H1 (cell line): ENCODE results near the gene LFNG. TPM values are rescaled to one million over a fixed set of nuclear protein-coding genes. Genes with fewer than 3 reads are reported as not detected.
A peak's percentile ranks its signal among the peaks of the same experiment; 100 is the strongest.

Source experiments
- ASH2L ChIP-seq: fragments of 200-600, 300-600 bp; sonication (generic); IDR thresholded peaks from one replicate; pipeline ENCODE4 v1.7.1; 2017; ENCODE audit warnings: low read length
- CREB1 ChIP-seq: IDR thresholded peaks from 2 replicates; pipeline ENCODE4 v1.6.1; 2012; ENCODE audit warnings: inconsistent platforms
- HDAC2 ChIP-seq, 2 experiments: fragments of 300-600 bp in 1 of 2; sonication (generic) in 1 of 2; IDR thresholded peaks; 2 replicates each; pipeline ENCODE4 v1.6.1; 2011 to 2012; ENCODE audit warnings: low read depth in 2 of 2, low read length in 2 of 2, mild to moderate bottlenecking in 2 of 2, moderate library complexity in 2 of 2, borderline replicate concordance in 1 of 2, inconsistent platforms in 1 of 2
- KDM1A ChIP-seq: fragments of 200-600, 300-600 bp; sonication (generic); IDR thresholded peaks from 2 replicates; pipeline ENCODE4 v1.7.1; 2016; ENCODE audit warnings: mild to moderate bottlenecking, low read length, borderline replicate concordance
- RBBP5 ChIP-seq: IDR thresholded peaks from 2 replicates; pipeline ENCODE4 v1.7.1; 2012; ENCODE audit warnings: low read depth, mild to moderate bottlenecking, inconsistent platforms, low read length, moderate library complexity, borderline replicate concordance
- SUZ12 ChIP-seq: fragments of 200-600 bp; sonication (generic); IDR thresholded peaks from 2 replicates; pipeline ENCODE4 v1.6.1; 2012; ENCODE audit warnings: mild to moderate bottlenecking, inconsistent platforms, low read length, moderate library complexity, mixed read lengths
- polyA plus RNA-seq, 7 experiments: library from polyadenylated mRNA; depleted of rRNA in 3 of 7; stranded (reverse) in 5 of 7; unstranded in 2 of 7; fragments of >200 nt in 5 of 7; fragments of 200-250 nt in 2 of 7; gene quantifications; 1 replicate in 5 of 7; 2 replicates in 1 of 7; 4 replicates in 1 of 7; pipeline versions ENCODE4 v1.2.1 to v1.2.3, GENCODE V29; 2011 to 2013; ENCODE audit warnings: missing spikeins in 2 of 7, mixed read lengths in 2 of 7
- total RNA-seq: library from RNA; stranded (reverse); fragmentation: NEBNext Ultra II Directional; extraction: Animal tissue kit (Norgen Biotek cat#: 25700); gene quantifications from 2 replicates; pipeline ENCODE4 v1.2.1, GENCODE V29; 2021
- TF ChIP-seq, protein P1 (sequence below): fragments of 300-600 bp; sonication (generic); IDR thresholded peaks from 2 replicates; pipeline ENCODE4 v1.7.1; 2012; ENCODE audit warnings: low read length, moderate library complexity, mild to moderate bottlenecking, inconsistent platforms; ENCODE audit not compliant: insufficient replicate concordance
- TF ChIP-seq, protein P2 (sequence below): IDR thresholded peaks from 2 replicates; pipeline ENCODE4 v1.6.1; 2011; ENCODE audit warnings: low read depth, mild to moderate bottlenecking, low read length; ENCODE audit not compliant: insufficient read depth

LFNG gene
- total and polyA plus RNA-seq, 2 of the 8 experiments (the other 6 are each of a cell fraction or from before 2014, with no cell fraction given), result 31.6 to 35.6 TPM

DNA sequence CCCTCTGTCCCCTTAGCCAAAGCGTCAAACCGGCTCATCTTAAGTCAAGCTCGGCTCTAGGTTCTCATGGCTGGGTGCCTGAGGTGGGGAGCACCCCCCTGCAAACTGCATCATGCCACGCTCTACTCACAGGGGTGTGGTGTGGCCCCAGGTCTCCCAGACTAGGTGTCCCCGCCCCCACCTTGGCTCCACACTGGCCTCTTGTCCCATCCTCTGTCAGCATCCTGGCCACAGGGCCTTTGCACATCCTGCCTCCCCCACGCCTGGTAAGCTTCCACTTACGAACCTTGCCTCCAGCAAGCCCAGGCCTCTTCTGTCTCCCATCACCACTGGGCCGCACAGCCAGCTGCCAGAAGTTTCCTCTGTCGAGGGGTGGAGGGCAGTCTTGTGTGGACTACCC is 23.2 kb upstream of the LFNG start (continued):
- TF ChIP-seq, protein P1, sequence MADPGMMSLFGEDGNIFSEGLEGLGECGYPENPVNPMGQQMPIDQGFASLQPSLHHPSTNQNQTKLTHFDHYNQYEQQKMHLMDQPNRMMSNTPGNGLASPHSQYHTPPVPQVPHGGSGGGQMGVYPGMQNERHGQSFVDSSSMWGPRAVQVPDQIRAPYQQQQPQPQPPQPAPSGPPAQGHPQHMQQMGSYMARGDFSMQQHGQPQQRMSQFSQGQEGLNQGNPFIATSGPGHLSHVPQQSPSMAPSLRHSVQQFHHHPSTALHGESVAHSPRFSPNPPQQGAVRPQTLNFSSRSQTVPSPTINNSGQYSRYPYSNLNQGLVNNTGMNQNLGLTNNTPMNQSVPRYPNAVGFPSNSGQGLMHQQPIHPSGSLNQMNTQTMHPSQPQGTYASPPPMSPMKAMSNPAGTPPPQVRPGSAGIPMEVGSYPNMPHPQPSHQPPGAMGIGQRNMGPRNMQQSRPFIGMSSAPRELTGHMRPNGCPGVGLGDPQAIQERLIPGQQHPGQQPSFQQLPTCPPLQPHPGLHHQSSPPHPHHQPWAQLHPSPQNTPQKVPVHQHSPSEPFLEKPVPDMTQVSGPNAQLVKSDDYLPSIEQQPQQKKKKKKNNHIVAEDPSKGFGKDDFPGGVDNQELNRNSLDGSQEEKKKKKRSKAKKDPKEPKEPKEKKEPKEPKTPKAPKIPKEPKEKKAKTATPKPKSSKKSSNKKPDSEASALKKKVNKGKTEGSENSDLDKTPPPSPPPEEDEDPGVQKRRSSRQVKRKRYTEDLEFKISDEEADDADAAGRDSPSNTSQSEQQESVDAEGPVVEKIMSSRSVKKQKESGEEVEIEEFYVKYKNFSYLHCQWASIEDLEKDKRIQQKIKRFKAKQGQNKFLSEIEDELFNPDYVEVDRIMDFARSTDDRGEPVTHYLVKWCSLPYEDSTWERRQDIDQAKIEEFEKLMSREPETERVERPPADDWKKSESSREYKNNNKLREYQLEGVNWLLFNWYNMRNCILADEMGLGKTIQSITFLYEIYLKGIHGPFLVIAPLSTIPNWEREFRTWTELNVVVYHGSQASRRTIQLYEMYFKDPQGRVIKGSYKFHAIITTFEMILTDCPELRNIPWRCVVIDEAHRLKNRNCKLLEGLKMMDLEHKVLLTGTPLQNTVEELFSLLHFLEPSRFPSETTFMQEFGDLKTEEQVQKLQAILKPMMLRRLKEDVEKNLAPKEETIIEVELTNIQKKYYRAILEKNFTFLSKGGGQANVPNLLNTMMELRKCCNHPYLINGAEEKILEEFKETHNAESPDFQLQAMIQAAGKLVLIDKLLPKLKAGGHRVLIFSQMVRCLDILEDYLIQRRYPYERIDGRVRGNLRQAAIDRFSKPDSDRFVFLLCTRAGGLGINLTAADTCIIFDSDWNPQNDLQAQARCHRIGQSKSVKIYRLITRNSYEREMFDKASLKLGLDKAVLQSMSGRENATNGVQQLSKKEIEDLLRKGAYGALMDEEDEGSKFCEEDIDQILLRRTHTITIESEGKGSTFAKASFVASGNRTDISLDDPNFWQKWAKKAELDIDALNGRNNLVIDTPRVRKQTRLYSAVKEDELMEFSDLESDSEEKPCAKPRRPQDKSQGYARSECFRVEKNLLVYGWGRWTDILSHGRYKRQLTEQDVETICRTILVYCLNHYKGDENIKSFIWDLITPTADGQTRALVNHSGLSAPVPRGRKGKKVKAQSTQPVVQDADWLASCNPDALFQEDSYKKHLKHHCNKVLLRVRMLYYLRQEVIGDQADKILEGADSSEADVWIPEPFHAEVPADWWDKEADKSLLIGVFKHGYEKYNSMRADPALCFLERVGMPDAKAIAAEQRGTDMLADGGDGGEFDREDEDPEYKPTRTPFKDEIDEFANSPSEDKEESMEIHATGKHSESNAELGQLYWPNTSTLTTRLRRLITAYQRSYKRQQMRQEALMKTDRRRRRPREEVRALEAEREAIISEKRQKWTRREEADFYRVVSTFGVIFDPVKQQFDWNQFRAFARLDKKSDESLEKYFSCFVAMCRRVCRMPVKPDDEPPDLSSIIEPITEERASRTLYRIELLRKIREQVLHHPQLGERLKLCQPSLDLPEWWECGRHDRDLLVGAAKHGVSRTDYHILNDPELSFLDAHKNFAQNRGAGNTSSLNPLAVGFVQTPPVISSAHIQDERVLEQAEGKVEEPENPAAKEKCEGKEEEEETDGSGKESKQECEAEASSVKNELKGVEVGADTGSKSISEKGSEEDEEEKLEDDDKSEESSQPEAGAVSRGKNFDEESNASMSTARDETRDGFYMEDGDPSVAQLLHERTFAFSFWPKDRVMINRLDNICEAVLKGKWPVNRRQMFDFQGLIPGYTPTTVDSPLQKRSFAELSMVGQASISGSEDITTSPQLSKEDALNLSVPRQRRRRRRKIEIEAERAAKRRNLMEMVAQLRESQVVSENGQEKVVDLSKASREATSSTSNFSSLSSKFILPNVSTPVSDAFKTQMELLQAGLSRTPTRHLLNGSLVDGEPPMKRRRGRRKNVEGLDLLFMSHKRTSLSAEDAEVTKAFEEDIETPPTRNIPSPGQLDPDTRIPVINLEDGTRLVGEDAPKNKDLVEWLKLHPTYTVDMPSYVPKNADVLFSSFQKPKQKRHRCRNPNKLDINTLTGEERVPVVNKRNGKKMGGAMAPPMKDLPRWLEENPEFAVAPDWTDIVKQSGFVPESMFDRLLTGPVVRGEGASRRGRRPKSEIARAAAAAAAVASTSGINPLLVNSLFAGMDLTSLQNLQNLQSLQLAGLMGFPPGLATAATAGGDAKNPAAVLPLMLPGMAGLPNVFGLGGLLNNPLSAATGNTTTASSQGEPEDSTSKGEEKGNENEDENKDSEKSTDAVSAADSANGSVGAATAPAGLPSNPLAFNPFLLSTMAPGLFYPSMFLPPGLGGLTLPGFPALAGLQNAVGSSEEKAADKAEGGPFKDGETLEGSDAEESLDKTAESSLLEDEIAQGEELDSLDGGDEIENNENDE, result no peak
- TF ChIP-seq KDM1A (peak; percentile 98), ASH2L (no peak), SUZ12 (no peak), RBBP5 (0 out of 2 replicates have a peak, but pooled peaks have one; percentile 3), CREB1 (0 out of 2 replicates have a peak, but pooled peaks have one; percentile 1), HDAC2 (IDR thresholded peaks at IDR 0.05; ENCODE audit: borderline replicate concordance in 1 of 2, low read depth in 2 of 2, low read length in 2 of 2) (0 out of 4 replicates have a peak, but pooled peaks of 1 of the 2 experiments have one; percentile 75)
- TF ChIP-seq, protein P2, sequence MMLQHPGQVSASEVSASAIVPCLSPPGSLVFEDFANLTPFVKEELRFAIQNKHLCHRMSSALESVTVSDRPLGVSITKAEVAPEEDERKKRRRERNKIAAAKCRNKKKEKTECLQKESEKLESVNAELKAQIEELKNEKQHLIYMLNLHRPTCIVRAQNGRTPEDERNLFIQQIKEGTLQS, result no peak
